Fibroblast of villous mesenchyme (primary cell): ENCODE measurements around the gene VPS54. TPM values are rescaled to one million over a fixed set of nuclear protein-coding genes. Genes with fewer than 3 reads are reported as not detected.

ENCODE experiments used
- DNase-seq: peaks from one replicate; pipeline ENCODE4 v3.0.0-alpha.2; 2010; ENCODE audit warnings: low read depth
- H3K4me3 ChIP-seq: 2 replicates; pipeline ENCODE4 v1.5.1; 2011; ENCODE audit warnings: low read depth, mild to moderate bottlenecking, low read length
- CTCF ChIP-seq: IDR thresholded peaks from 2 replicates; pipeline ENCODE4 v1.5.1; 2012; ENCODE audit warnings: low read depth, mild to moderate bottlenecking, low read length; ENCODE audit not compliant: insufficient read depth
- total RNA-seq: library from RNA; depleted of rRNA; stranded (reverse); fragments of >200 nt; gene quantifications from 2 replicates; pipeline ENCODE4 v1.2.3, GENCODE V29; 2012

The VPS54 gene
- total RNA-seq, 1 donor: 32.0 TPM

- no peak overlapping the region for H3K4me3 ChIP-seq
- DNase-seq: peak; percentile 25
- no peak for TF ChIP-seq CTCF
These were observed 156.4 kb downstream of the VPS54 start for GRCh38 chr2:63862806-63863205.

DNA sequence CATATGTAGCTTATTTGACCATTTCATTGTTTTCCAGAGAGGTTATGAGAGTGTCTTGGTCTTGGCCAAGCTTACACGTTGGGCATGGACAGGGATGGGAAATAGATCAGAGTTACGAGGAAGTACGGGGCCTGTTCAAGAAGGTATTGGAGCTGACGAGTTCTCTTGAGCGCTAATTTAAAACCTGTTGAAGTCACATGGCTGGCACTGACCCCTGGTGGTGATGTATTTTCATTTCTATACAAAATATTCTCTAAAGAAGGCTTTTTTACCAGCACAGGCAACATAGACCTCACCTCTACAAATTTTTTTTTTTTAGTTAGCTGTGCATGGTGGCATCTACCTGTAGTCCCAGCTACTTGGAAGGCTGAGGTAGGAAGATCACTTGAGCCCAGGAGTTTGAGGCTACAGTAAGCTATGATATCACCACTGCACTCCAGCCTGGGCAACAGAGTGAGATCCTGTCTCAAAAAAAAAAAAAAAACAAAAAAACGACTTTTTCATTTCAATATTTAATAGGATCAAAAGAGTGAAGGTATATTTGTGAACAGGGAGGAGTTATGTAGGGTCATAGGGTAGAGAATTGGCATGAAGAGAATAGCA is 157.9 kb downstream of the VPS54 start:
- DNase-seq: peak; percentile 77
- no peak overlapping the region for H3K4me3 ChIP-seq
- peak; percentile 53 for TF ChIP-seq CTCF

GRCh38 chr2:63858291-63858690 is 160.9 kb downstream of the VPS54 start:
- DNase-seq: no peak
- no peak for TF ChIP-seq CTCF
- H3K4me3 ChIP-seq: no peak overlapping the region

DNA sequence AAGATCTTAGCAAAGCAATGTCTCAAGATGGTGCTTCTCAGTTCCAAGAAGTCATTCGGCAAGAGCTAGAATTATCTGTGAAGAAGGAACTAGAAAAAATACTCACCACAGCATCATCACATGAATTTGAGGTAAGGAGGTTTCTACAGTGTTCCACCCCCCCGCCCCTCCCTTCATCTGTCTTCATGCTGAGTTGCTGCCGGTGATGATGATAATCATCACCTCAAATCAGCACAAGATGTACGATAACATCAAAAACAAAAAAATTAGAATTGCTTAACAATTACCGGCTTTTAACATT is 163.0 kb downstream of the VPS54 start:
- TF ChIP-seq CTCF: no peak
- DNase-seq: peak; percentile 38

GRCh38 chr2:63855418-63856302 is 163.6 kb downstream of the VPS54 start:
- no peak for DNase-seq
- TF ChIP-seq CTCF: no peak
- no peak overlapping the region for H3K4me3 ChIP-seq

More for the DNA sequence above, 163.0 kb downstream of the VPS54 start:
- H3K4me3 ChIP-seq: no peak overlapping the region

DNA sequence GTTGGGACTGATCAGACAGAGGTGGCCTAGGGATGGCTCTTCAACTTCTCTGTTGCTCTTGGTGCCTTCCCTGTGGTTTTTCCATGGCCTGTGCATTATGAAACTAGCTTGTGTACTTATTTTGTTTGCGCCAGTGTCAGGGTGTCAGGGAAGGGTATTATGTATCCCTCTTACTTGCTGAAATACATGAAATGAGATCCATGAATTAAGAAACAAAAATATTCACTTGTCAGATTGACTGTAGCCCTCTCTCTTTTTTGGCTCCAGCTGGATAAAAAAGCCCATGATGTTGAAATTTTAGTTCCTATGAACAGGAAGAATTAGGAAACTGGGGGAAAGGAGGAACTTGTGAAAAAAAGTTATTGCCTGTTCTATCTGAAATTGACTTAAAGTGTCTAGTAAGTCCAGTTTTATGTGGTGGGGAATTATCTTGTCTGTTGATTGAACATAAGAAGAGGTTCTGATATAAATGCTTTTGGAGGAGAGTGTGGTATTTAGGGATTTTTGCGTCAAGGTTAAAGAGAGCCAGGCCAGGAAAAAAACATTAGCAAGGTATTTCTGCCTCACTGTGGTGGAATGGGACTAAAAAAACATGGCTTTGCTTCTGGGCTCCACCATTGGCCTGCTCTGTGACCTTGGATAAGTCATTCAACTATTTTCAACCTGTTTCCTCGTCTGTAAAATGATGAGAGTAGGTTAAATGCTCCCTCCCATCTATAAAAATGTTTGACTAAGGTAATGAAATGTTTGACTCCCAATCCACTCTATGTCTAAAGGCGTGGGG is 165.5 kb downstream of the VPS54 start:
- H3K4me3 ChIP-seq: no peak overlapping the region
- peak; percentile 72 for DNase-seq
- no peak for TF ChIP-seq CTCF
